Measurements from ENCODE around the gene SELPLG.
"Not testable (repeated sequence)": the region's sequence is repeated elsewhere in the genome, so short reads cannot be mapped to it uniquely, and the experiment has no call there.

SELPLG gene

GRCh38 chr12:108586306-108586705 lies 47.4 kb downstream of the SELPLG start:
- DNase-seq: no peak

GRCh38 chr12:108585864-108586263 lies 47.8 kb downstream of the SELPLG start:
- DNase-seq: no peak

- no peak for DNase-seq
These were observed 49.1 kb downstream of the SELPLG start for GRCh38 chr12:108584456-108585065.

- no peak for DNase-seq
These were observed 49.7 kb downstream of the SELPLG start for GRCh38 chr12:108583991-108584390.

- no peak for DNase-seq
These were observed 50.5 kb downstream of the SELPLG start for GRCh38 chr12:108582978-108583770.

- no peak for DNase-seq
These were observed 51.2 kb downstream of the SELPLG start for GRCh38 chr12:108582509-108582908.

- DNase-seq: no peak
These were observed 52.1 kb downstream of the SELPLG start for GRCh38 chr12:108581311-108582227.

- no peak for DNase-seq
These were observed 53.2 kb downstream of the SELPLG start for GRCh38 chr12:108580531-108580930.

- no peak for DNase-seq
These were observed 54.9 kb downstream of the SELPLG start for GRCh38 chr12:108578813-108579212.

- no peak for DNase-seq
These were observed 55.4 kb downstream of the SELPLG start for GRCh38 chr12:108578264-108578663.

GRCh38 chr12:108577458-108577857 lies 56.2 kb downstream of the SELPLG start:
- no peak for DNase-seq

GRCh38 chr12:108576660-108577234 lies 56.9 kb downstream of the SELPLG start:
- DNase-seq: peak; percentile 83

GRCh38 chr12:108575199-108575912 lies 58.3 kb downstream of the SELPLG start:
- no peak for DNase-seq

- not testable (repeated sequence) for DNase-seq
These were observed 59.4 kb downstream of the SELPLG start for GRCh38 chr12:108574276-108574675.

- DNase-seq: no peak
These were observed 60.4 kb downstream of the SELPLG start for GRCh38 chr12:108573317-108573716.

GRCh38 chr12:108572166-108572790 lies 61.4 kb downstream of the SELPLG start:
- DNase-seq: no peak

Measured in fibroblast of skin of back (primary cell).